ENCODE measurements around the gene PAQR8. TPM values are rescaled to one million over a fixed set of nuclear protein-coding genes. Genes with fewer than 3 reads are reported as not detected.

The PAQR8 gene
- total and polyA plus RNA-seq, 2 of the 13 experiments (the other 11 are each of a cell fraction or from before 2014, with no cell fraction given): 37.7 to 50.7 TPM

GRCh38 chr6:52325695-52326471, 36.1 kb upstream of the PAQR8 start (continued):
- TF ChIP-seq NAIF1 (CRISPR knock-in tag; IDR thresholded peaks at IDR 0.05; ENCODE audit: borderline replicate concordance) (0 out of 2 replicates have a peak, but pooled peaks have one; percentile 34), ARNT (IDR thresholded peaks at IDR 0.05) (no peak), MTF1 (CRISPR knock-in tag; IDR thresholded peaks at IDR 0.05) (no peak), ZNF142 (CRISPR knock-in tag; IDR thresholded peaks at IDR 0.05) (peak; percentile 72; the same call in 1 of the 2 replicates), STAG1 (CRISPR knock-in tag; IDR thresholded peaks at IDR 0.05) (peak; percentile 33), NFKB2 (CRISPR knock-in tag; IDR thresholded peaks at IDR 0.05; ENCODE audit: borderline replicate concordance) (no peak), ZNF878 (CRISPR knock-in tag; IDR thresholded peaks at IDR 0.05) (no peak), ZNF781 (CRISPR knock-in tag; IDR thresholded peaks at IDR 0.05; ENCODE audit: borderline replicate concordance, not compliant biosample characterization) (no peak), ZBTB7A (CRISPR knock-in tag; IDR thresholded peaks at IDR 0.05) (no peak), ZNF788 (CRISPR knock-in tag; IDR thresholded peaks at IDR 0.05; ENCODE audit: borderline replicate concordance) (peak; percentile 91), ZNF674 (CRISPR knock-in tag; IDR thresholded peaks at IDR 0.05; ENCODE audit: low read depth) (no peak), NPAS2 (CRISPR knock-in tag; IDR thresholded peaks at IDR 0.05; ENCODE audit: borderline replicate concordance) (no peak), NFAT5 (CRISPR knock-in tag; IDR thresholded peaks at IDR 0.05) (no peak), ARNTL (CRISPR knock-in tag; IDR thresholded peaks at IDR 0.05) (peak; percentile 67), ZFP62 (CRISPR knock-in tag; IDR thresholded peaks at IDR 0.05) (no peak), DR1 (CRISPR knock-in tag; IDR thresholded peaks at IDR 0.05) (peak; percentile 19; the same call in 1 of the 2 replicates)
